ENCODE measurements around the gene DUSP9.

The DUSP9 gene

DNA sequence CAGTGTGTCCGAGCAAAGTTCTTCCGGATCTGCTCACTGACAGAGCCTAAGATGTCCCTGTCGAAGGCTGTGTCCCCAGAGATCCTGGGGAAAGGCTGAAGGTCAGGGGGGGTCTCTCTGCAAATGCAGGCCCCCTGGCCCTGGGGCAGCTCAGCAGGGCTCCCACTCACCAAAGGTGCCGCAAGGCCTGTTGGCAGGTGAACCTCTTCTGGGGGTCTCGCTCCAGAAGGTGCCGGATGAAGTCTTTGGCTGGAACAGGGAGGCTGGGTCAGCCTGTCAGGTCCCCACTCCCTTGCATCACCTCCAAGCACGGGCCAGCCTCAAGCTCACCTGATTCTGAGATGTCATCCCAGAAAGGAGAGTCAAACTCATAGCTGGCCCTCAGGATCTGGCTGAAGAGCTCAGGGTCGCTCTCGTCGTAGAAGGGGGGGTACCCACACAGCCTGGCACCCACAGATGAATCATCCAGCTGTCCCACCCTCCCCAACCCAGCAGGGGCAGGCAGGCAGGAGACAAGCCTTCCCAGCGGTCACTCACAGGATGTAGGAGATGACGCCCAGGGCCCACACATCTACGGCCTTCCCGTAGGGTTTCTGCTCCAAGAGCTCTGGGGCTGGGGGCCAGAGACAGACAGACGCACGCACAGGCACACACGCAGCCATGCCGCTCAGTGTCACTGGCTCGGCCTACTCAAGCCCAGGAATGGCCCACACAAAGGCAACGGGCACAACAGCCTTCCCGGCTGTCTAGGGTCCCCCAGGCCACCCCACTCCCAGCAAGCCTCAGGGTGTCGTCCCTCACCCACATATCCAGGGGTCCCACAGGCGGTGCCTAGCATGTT, 24.0 kb downstream of the DUSP9 start:
- TF ChIP-seq TAF1 (IDR thresholded peaks at IDR 0.05; ENCODE audit: borderline replicate concordance, insufficient read depth, low read length) = no peak
- TF ChIP-seq SIN3A (IDR thresholded peaks at IDR 0.05; ENCODE audit: borderline replicate concordance, insufficient read depth, low read length) = no peak
- TF ChIP-seq, protein P1, sequence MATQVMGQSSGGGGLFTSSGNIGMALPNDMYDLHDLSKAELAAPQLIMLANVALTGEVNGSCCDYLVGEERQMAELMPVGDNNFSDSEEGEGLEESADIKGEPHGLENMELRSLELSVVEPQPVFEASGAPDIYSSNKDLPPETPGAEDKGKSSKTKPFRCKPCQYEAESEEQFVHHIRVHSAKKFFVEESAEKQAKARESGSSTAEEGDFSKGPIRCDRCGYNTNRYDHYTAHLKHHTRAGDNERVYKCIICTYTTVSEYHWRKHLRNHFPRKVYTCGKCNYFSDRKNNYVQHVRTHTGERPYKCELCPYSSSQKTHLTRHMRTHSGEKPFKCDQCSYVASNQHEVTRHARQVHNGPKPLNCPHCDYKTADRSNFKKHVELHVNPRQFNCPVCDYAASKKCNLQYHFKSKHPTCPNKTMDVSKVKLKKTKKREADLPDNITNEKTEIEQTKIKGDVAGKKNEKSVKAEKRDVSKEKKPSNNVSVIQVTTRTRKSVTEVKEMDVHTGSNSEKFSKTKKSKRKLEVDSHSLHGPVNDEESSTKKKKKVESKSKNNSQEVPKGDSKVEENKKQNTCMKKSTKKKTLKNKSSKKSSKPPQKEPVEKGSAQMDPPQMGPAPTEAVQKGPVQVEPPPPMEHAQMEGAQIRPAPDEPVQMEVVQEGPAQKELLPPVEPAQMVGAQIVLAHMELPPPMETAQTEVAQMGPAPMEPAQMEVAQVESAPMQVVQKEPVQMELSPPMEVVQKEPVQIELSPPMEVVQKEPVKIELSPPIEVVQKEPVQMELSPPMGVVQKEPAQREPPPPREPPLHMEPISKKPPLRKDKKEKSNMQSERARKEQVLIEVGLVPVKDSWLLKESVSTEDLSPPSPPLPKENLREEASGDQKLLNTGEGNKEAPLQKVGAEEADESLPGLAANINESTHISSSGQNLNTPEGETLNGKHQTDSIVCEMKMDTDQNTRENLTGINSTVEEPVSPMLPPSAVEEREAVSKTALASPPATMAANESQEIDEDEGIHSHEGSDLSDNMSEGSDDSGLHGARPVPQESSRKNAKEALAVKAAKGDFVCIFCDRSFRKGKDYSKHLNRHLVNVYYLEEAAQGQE (IDR thresholded peaks at IDR 0.05; ENCODE audit: insufficient read depth in 1 of 2, low read depth in 2 of 2, low read length in 2 of 2) = no peak
- TF ChIP-seq FOXP2 (optimal IDR thresholded peaks at IDR 0.05; ENCODE audit: borderline replicate concordance, extremely low read depth, extremely low read length, insufficient read depth) = no peak
- TF ChIP-seq POLR2AphosphoS5 (IDR thresholded peaks at IDR 0.05; ENCODE audit: low read depth, low read length) = no peak

DNA sequence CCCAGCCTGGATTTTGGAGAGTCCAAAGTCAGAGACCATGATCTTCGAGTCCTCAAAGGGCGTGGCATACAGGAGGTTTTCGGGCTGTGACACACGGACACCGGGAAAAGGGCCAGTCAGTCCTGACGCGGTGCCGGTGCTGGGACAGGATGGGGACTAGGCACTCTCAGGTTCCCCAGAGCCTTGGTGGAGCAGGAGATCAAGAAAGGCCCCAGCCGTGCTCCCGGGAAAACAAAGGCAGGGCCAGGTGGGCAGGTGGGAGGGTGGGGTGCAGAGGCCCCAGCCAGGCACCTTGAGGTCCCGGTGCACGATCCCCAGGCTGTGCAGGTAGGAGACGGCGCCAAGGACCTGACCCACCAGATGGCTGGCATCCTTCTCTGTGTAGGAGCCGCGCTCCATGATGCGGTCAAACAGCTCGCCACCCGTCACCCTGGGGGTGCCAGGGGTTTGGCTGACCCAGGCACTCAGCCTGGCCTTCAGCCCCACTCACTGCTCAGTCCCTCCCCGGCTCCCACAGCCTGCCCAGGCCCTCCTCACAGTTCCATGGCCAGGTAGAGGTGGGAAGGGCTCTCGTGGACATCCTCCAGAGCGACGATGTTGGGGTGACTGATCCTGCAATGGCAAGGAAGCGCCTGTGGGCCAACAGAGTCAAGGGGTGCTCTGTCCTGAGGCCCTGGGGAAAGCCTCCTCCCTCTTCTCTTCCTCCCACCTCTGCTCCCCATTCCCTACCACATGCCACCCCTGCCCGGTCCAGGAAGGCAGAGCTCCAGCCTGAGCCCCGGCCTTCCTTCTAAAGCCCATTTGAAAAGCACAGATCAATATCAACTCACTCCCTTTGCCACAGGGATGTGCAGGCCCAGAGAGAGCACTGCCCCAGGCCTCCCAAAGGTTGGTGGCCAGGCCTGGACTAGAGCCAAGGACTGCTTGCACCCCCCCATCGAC, 24.9 kb downstream of the DUSP9 start:
- TF ChIP-seq TAF1 (IDR thresholded peaks at IDR 0.05; ENCODE audit: borderline replicate concordance, insufficient read depth, low read length) = no peak
- TF ChIP-seq, protein P1 (IDR thresholded peaks at IDR 0.05; ENCODE audit: insufficient read depth in 1 of 2, low read depth in 2 of 2, low read length in 2 of 2) = no peak
- TF ChIP-seq FOXP2 (optimal IDR thresholded peaks at IDR 0.05; ENCODE audit: borderline replicate concordance, extremely low read depth, extremely low read length, insufficient read depth) = no peak
- no peak for TF ChIP-seq POLR2AphosphoS5 (IDR thresholded peaks at IDR 0.05; ENCODE audit: low read depth, low read length)
- no peak for TF ChIP-seq SIN3A (IDR thresholded peaks at IDR 0.05; ENCODE audit: borderline replicate concordance, insufficient read depth, low read length)

DNA sequence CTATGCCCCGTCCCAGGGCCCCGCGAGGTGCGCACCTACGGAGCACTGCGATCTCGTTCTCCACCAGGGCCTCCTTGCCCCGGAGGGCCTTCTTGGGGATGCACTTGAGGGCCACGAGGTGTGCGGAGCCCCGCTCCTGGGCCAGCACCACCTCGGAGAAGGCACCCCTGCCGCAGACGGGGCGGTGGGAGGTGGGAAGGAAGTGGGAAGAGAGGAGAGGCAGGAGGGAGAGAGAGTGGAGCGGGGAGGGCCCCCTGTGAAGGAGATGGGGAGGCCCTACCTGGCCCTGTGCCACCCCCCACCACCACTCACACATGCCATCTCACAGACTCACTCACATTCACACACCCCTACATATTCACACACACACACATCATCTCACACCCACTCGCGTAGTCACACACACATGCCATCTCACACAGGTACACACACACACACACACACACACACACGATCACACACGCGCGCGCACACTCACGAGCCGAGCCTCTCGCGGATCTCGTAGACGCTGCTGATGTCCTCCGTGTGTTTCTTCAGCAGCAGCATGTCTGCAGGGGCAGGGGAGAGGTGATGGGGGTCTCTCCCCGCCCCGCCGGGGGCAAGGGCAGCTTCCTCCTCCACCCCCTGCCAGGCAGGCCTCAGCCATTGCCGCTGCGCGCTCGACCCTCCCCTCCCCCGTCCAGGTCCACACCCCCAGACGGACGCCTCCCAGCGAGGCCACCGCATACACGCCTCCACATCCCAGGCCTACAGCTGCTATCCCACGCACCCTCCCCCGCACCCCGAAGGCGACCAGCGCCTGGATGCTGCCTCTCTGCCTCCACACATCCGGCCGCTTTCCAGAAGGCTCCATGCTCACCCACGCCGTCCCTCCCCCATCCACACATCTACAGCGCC, 25.8 kb downstream of the DUSP9 start:
- TF ChIP-seq FOXP2 (optimal IDR thresholded peaks at IDR 0.05; ENCODE audit: borderline replicate concordance, extremely low read depth, extremely low read length, insufficient read depth) (no peak), SIN3A (IDR thresholded peaks at IDR 0.05; ENCODE audit: borderline replicate concordance, insufficient read depth, low read length) (no peak), TAF1 (IDR thresholded peaks at IDR 0.05; ENCODE audit: borderline replicate concordance, insufficient read depth, low read length) (no peak), POLR2AphosphoS5 (IDR thresholded peaks at IDR 0.05; ENCODE audit: low read depth, low read length) (no peak)
- TF ChIP-seq, protein P1 (IDR thresholded peaks at IDR 0.05; ENCODE audit: insufficient read depth in 1 of 2, low read depth in 2 of 2, low read length in 2 of 2) = no peak

DNA sequence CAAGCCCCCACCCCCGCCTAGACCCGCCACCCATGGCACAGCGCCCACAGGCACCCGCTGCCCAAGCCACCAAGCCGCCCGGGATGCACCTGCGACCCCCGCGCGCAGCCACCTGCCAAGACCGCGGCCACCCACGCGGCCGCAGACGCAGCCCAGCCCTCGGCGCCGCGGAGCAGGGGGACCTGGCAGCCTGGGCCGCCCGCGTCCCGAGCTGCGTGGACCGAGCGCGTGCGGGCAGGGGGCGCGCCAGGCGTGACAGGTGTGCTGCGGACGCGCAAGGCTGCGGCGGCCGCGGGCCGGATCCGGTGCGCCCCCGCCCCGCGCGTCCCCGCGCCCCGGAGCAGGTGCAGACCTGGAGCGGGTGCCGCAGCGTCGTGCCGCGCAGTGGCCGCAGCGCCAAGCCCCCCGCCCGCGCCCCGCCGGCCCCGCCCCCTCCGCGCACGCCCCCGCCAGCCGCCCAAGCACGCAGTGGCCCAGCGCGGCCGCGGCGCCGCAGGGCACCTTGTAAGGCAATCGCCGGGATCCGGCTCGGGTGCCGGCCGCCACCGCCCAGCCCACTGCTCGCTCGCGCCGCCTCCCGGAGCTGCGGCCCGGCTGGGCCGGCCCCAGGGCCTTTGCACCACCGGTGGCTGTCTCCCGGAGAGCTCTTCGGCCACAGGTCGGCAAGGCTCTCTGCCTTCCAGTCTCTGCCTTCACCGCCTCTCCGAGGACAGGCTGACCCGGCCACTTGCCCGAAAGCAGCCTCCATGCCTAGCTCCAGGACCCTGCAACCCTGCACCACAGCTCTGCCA, 26.6 kb downstream of the DUSP9 start, which contains the start of gene PNCK:
TSS of gene PNCK (minus strand) at position 386 of the 791 bp plus-strand sequence. CDS start 737 bp downstream, outside the sequence.
- TF ChIP-seq TAF1 (IDR thresholded peaks at IDR 0.05; ENCODE audit: borderline replicate concordance, insufficient read depth, low read length) = no peak
- TF ChIP-seq FOXP2 (optimal IDR thresholded peaks at IDR 0.05; ENCODE audit: borderline replicate concordance, extremely low read depth, extremely low read length, insufficient read depth) = no peak
- TF ChIP-seq, protein P1 (IDR thresholded peaks at IDR 0.05; ENCODE audit: insufficient read depth in 1 of 2, low read depth in 2 of 2, low read length in 2 of 2) = no peak
- no peak for TF ChIP-seq SIN3A (IDR thresholded peaks at IDR 0.05; ENCODE audit: borderline replicate concordance, insufficient read depth, low read length)
- TF ChIP-seq POLR2AphosphoS5 (IDR thresholded peaks at IDR 0.05; ENCODE audit: low read depth, low read length) = no peak
